ENCODE data around the gene SYVN1.

SYVN1 gene

GRCh38 chr11:65114538-65115171 is 19.7 kb downstream of the SYVN1 start:
- peaks cover 5% of the 10 kb centered on the region for H4K20me1 ChIP-seq (ENCODE audit: insufficient read depth, low read length)
- no peaks in the 10 kb centered on the region for H3K9me3 ChIP-seq (ENCODE audit: insufficient read depth, low read length)
- TF ChIP-seq CTCF (IDR thresholded peaks at IDR 0.05; ENCODE audit: low read depth, low read length), result no peak
- peaks cover 33% of the 10 kb centered on the region for H3K4me1 ChIP-seq (ENCODE audit: low read length)
- peaks cover 23% of the 10 kb centered on the region for H3K36me3 ChIP-seq (replicated peaks; ENCODE audit: low read depth, low read length)
- H3K9ac ChIP-seq (ENCODE audit: low read length), result no peak overlapping the region
- no peak overlapping the region for H3K4me2 ChIP-seq (ENCODE audit: low read length)
- H3K27me3 ChIP-seq (ENCODE audit: low read depth, low read length), result no peaks in the 10 kb centered on the region
- H3K4me3 ChIP-seq (ENCODE audit: low read length), result no peak overlapping the region
- H3K27ac ChIP-seq (ENCODE audit: low read length), result no peak overlapping the region
- no peak overlapping the region for H2AFZ ChIP-seq (ENCODE audit: low read depth, low read length)
- H3K79me2 ChIP-seq (ENCODE audit: low read length), result peaks cover 34% of the 10 kb centered on the region

- Histone ChIP-seq H3K4me1 (ENCODE audit: low read length) (peaks cover 31% of the 10 kb centered on the region), H3K4me2 (ENCODE audit: low read length) (peak overlapping the region; percentile 90; the same call in 1 of the 2 replicates), H3K4me3 (ENCODE audit: low read length) (no peak overlapping the region), H3K9ac (ENCODE audit: low read length) (no peak overlapping the region), H3K27ac (ENCODE audit: low read length) (no peak overlapping the region), H3K36me3 (replicated peaks; ENCODE audit: low read depth, low read length) (peaks cover 24% of the 10 kb centered on the region), H3K27me3 (ENCODE audit: low read depth, low read length) (no peaks in the 10 kb centered on the region), H4K20me1 (ENCODE audit: insufficient read depth, low read length) (peaks cover 5% of the 10 kb centered on the region), H2AFZ (ENCODE audit: low read depth, low read length) (no peak overlapping the region), H3K9me3 (ENCODE audit: insufficient read depth, low read length) (no peaks in the 10 kb centered on the region), H3K79me2 (ENCODE audit: low read length) (peaks cover 30% of the 10 kb centered on the region)
- TF ChIP-seq EZH2phosphoT487 (IDR thresholded peaks at IDR 0.05; ENCODE audit: low read depth) (no peak), CTCF (IDR thresholded peaks at IDR 0.05; ENCODE audit: low read depth, low read length) (no peak)
Measured at GRCh38 chr11:65113839-65114238, 20.5 kb downstream of the SYVN1 start.

GRCh38 chr11:65113361-65113756 is 21.0 kb downstream of the SYVN1 start:
- Histone ChIP-seq H3K9me3 (ENCODE audit: insufficient read depth, low read length) (no peaks in the 10 kb centered on the region), H3K27me3 (ENCODE audit: low read depth, low read length) (no peaks in the 10 kb centered on the region), H2AFZ (ENCODE audit: low read depth, low read length) (no peak overlapping the region), H3K9ac (ENCODE audit: low read length) (peak overlapping the region; percentile 85; the same call in 1 of the 2 replicates), H3K4me3 (ENCODE audit: low read length) (peak overlapping the region; percentile 87), H3K27ac (ENCODE audit: low read length) (no peak overlapping the region), H3K36me3 (replicated peaks; ENCODE audit: low read depth, low read length) (peaks cover 21% of the 10 kb centered on the region), H3K4me2 (ENCODE audit: low read length) (peak overlapping the region; percentile 90), H3K4me1 (ENCODE audit: low read length) (peaks cover 31% of the 10 kb centered on the region), H4K20me1 (ENCODE audit: insufficient read depth, low read length) (peaks cover 5% of the 10 kb centered on the region), H3K79me2 (ENCODE audit: low read length) (peaks cover 28% of the 10 kb centered on the region)
- TF ChIP-seq CTCF (IDR thresholded peaks at IDR 0.05; ENCODE audit: low read depth, low read length) (no peak), EZH2phosphoT487 (IDR thresholded peaks at IDR 0.05; ENCODE audit: low read depth) (no peak)

GRCh38 chr11:65112546-65113360 is 21.6 kb downstream of the SYVN1 start:
- Histone ChIP-seq H3K4me1 (ENCODE audit: low read length) (peaks cover 31% of the 10 kb centered on the region), H3K79me2 (ENCODE audit: low read length) (peaks cover 28% of the 10 kb centered on the region), H3K27ac (ENCODE audit: low read length) (peak overlapping the region; percentile 62)

More at GRCh38 chr11:65112546-65113360, 21.6 kb downstream of the SYVN1 start:
- Histone ChIP-seq H3K4me3 (ENCODE audit: low read length) (peak overlapping the region; percentile 87), H3K27me3 (ENCODE audit: low read depth, low read length) (no peaks in the 10 kb centered on the region), H3K36me3 (replicated peaks; ENCODE audit: low read depth, low read length) (peaks cover 19% of the 10 kb centered on the region), H2AFZ (ENCODE audit: low read depth, low read length) (peak overlapping the region; percentile 66), H3K9ac (ENCODE audit: low read length) (peak overlapping the region; percentile 85), H3K4me2 (ENCODE audit: low read length) (peak overlapping the region; percentile 90), H3K9me3 (ENCODE audit: insufficient read depth, low read length) (no peaks in the 10 kb centered on the region), H4K20me1 (ENCODE audit: insufficient read depth, low read length) (peaks cover 5% of the 10 kb centered on the region)
- peak; percentile 95 for TF ChIP-seq CTCF (IDR thresholded peaks at IDR 0.05; ENCODE audit: low read depth, low read length)
- no peak for TF ChIP-seq EZH2phosphoT487 (IDR thresholded peaks at IDR 0.05; ENCODE audit: low read depth)

Measured in OCI-LY3 (cell line).